Measurements from ENCODE around the gene KLHL14.
"Not testable (repeated sequence)": the region's sequence is repeated elsewhere in the genome, so short reads cannot be mapped to it uniquely, and the experiment has no call there.

Gene KLHL14

GRCh38 chr18:32712860-32713259, 60.0 kb downstream of the KLHL14 start:
- DNase-seq = no peak

GRCh38 chr18:32711862-32712261, 61.0 kb downstream of the KLHL14 start:
- no peak for DNase-seq

- no peak for DNase-seq
Observed at GRCh38 chr18:32707586-32707985, 65.2 kb downstream of the KLHL14 start.

GRCh38 chr18:32707147-32707546, 65.7 kb downstream of the KLHL14 start:
- no peak for DNase-seq

- DNase-seq = no peak
Observed at GRCh38 chr18:32701313-32701712, 71.5 kb downstream of the KLHL14 start.

- no peak for DNase-seq
Observed at GRCh38 chr18:32698153-32698552, 74.7 kb downstream of the KLHL14 start.

- no peak for DNase-seq
Observed at GRCh38 chr18:32696376-32696775, 76.4 kb downstream of the KLHL14 start.

GRCh38 chr18:32695534-32695933, 77.3 kb downstream of the KLHL14 start:
- no peak for DNase-seq

- no peak for DNase-seq
Observed at GRCh38 chr18:32688821-32689220, 84.0 kb downstream of the KLHL14 start.

GRCh38 chr18:32684940-32685339, 87.9 kb downstream of the KLHL14 start:
- no peak for DNase-seq

GRCh38 chr18:32684096-32684495, 88.7 kb downstream of the KLHL14 start:
- DNase-seq = no peak

- no peak for DNase-seq
Observed at GRCh38 chr18:32683044-32683443, 89.8 kb downstream of the KLHL14 start.

GRCh38 chr18:32677578-32677977, 95.2 kb downstream of the KLHL14 start:
- DNase-seq = no peak

GRCh38 chr18:32674491-32674890, 98.3 kb downstream of the KLHL14 start:
- no peak for DNase-seq

GRCh38 chr18:32672398-32672797, 100.4 kb downstream of the KLHL14 start:
- DNase-seq = no peak

GRCh38 chr18:32670727-32671126, 102.1 kb downstream of the KLHL14 start:
- no peak for DNase-seq

- no peak for DNase-seq
Observed at GRCh38 chr18:32669549-32670165, 103.2 kb downstream of the KLHL14 start.

GRCh38 chr18:32668956-32669355, 103.9 kb downstream of the KLHL14 start:
- no peak for DNase-seq

- DNase-seq = no peak
Observed at GRCh38 chr18:32661486-32662299, 111.1 kb downstream of the KLHL14 start.

GRCh38 chr18:32654507-32654906, 118.3 kb downstream of the KLHL14 start:
- DNase-seq = not testable (repeated sequence)

- not testable (repeated sequence) for DNase-seq
Observed at GRCh38 chr18:32637659-32638058, 135.2 kb downstream of the KLHL14 start.

GRCh38 chr18:32637226-32637625, 135.6 kb downstream of the KLHL14 start:
- DNase-seq = no peak

GRCh38 chr18:32634876-32635431, 137.9 kb downstream of the KLHL14 start:
- no peak for DNase-seq
